Measurements from ENCODE around the gene B3GAT1.

The B3GAT1 gene

GRCh38 chr11:134453441-134453840 is 41.4 kb upstream of the B3GAT1 start:
- no peak for TF ChIP-seq CTCF (IDR thresholded peaks at IDR 0.05)

- no peak for TF ChIP-seq CTCF (IDR thresholded peaks at IDR 0.05)
Measured at GRCh38 chr11:134452838-134453155, 40.8 kb upstream of the B3GAT1 start.

- TF ChIP-seq CTCF (IDR thresholded peaks at IDR 0.05) = no peak
Measured at GRCh38 chr11:134452026-134452837, 40.2 kb upstream of the B3GAT1 start.

- TF ChIP-seq CTCF (IDR thresholded peaks at IDR 0.05) = no peak
Measured at GRCh38 chr11:134450186-134450585, 38.1 kb upstream of the B3GAT1 start.

- TF ChIP-seq CTCF (IDR thresholded peaks at IDR 0.05) = no peak
Measured at GRCh38 chr11:134449713-134450112, 37.7 kb upstream of the B3GAT1 start.

- no peak for TF ChIP-seq CTCF (IDR thresholded peaks at IDR 0.05)
Measured at GRCh38 chr11:134449051-134449450, 37.0 kb upstream of the B3GAT1 start.

- no peak for TF ChIP-seq CTCF (IDR thresholded peaks at IDR 0.05)
Measured at GRCh38 chr11:134447696-134448095, 35.7 kb upstream of the B3GAT1 start.
